GM21737 (cell line): ENCODE measurements around the gene PLA2G10.
"Not testable (repeated sequence)": the region's sequence is repeated elsewhere in the genome, so short reads cannot be mapped to it uniquely, and the experiment has no call there.

Experiments
- ATAC-seq: cut with Tn5 transposase; IDR thresholded peaks from one replicate; pipeline ENCODE4 v1.9.1; 2021; ENCODE audit warnings: mild to moderate bottlenecking, moderate library complexity; ENCODE audit not compliant: unreplicated experiment

Gene PLA2G10

GRCh38 chr16:14694129-14694528, at the start of gene PLA2G10:
TSS of gene PLA2G10 (minus strand) at chr16:14694308. CDS start at chr16:14694229, 79 bp downstream.
- not testable (repeated sequence) for ATAC-seq

GRCh38 chr16:14742273-14743128, 48.4 kb upstream of the PLA2G10 start, which contains the start of gene NPIPA2:
TSS of gene NPIPA2 (plus strand) at chr16:14742533. CDS start at chr16:14748066, 5,533 bp downstream.
- peak; percentile 99 for ATAC-seq

- ATAC-seq, result not testable (repeated sequence)
These were observed 47.7 kb upstream of the PLA2G10 start for GRCh38 chr16:14741794-14742193.

- ATAC-seq, result not testable (repeated sequence)
These were observed 46.8 kb upstream of the PLA2G10 start for GRCh38 chr16:14740832-14741385.

GRCh38 chr16:14733233-14733632, 39.1 kb upstream of the PLA2G10 start:
- ATAC-seq, result not testable (repeated sequence)

GRCh38 chr16:14703156-14704011, 9.3 kb upstream of the PLA2G10 start, which contains the start of gene NPIPA3:
TSS of gene NPIPA3 (plus strand) at chr16:14703411. CDS start at chr16:14708944, 5,533 bp downstream.
- ATAC-seq, result peak; percentile 99

GRCh38 chr16:14702672-14703071, 8.6 kb upstream of the PLA2G10 start:
- not testable (repeated sequence) for ATAC-seq

GRCh38 chr16:14701859-14702258, 7.8 kb upstream of the PLA2G10 start:
- not testable (repeated sequence) for ATAC-seq

- ATAC-seq, result not testable (repeated sequence)
These were observed 8.0 kb downstream of the PLA2G10 start for GRCh38 chr16:14685870-14686793.

GRCh38 chr16:14682121-14682520, 12.0 kb downstream of the PLA2G10 start:
- no peak for ATAC-seq

- no peak for ATAC-seq
These were observed 13.0 kb downstream of the PLA2G10 start for GRCh38 chr16:14681115-14681514.

GRCh38 chr16:14680396-14680795, 13.7 kb downstream of the PLA2G10 start:
- not testable (repeated sequence) for ATAC-seq

GRCh38 chr16:14678748-14679497, 15.2 kb downstream of the PLA2G10 start:
- ATAC-seq, result no peak

GRCh38 chr16:14677627-14678026, 16.5 kb downstream of the PLA2G10 start:
- no peak for ATAC-seq

- ATAC-seq, result no peak
These were observed 17.5 kb downstream of the PLA2G10 start for GRCh38 chr16:14676633-14677032.

- ATAC-seq, result peak; percentile 64
These were observed 21.6 kb downstream of the PLA2G10 start for GRCh38 chr16:14672403-14672971.

GRCh38 chr16:14669776-14670175, 24.3 kb downstream of the PLA2G10 start:
- no peak for ATAC-seq

- ATAC-seq, result no peak
These were observed 25.4 kb downstream of the PLA2G10 start for GRCh38 chr16:14668556-14669223.
